Myocyte (in vitro differentiated cells): ENCODE results near the gene GOLPH3. TPM values are rescaled to one million over a fixed set of nuclear protein-coding genes. Genes with fewer than 3 reads are reported as not detected.
A peak's percentile ranks its signal among the peaks of the same experiment; 100 is the strongest.
"Not testable (repeated sequence)": the region's sequence is repeated elsewhere in the genome, so short reads cannot be mapped to it uniquely, and the experiment has no call there.

Experiments used
- DNase-seq: peaks from one replicate; pipeline ENCODE4 v3.0.0-alpha.2; 2012; ENCODE audit warnings: low read depth
- total RNA-seq: library from RNA; depleted of rRNA; stranded (reverse); fragments of >200 nt; gene quantifications from 2 replicates; pipeline ENCODE4 v1.2.3, GENCODE V29; 2014

GOLPH3 gene
- total RNA-seq, 1 donor from 2014 or later = 53.8 TPM

DNA sequence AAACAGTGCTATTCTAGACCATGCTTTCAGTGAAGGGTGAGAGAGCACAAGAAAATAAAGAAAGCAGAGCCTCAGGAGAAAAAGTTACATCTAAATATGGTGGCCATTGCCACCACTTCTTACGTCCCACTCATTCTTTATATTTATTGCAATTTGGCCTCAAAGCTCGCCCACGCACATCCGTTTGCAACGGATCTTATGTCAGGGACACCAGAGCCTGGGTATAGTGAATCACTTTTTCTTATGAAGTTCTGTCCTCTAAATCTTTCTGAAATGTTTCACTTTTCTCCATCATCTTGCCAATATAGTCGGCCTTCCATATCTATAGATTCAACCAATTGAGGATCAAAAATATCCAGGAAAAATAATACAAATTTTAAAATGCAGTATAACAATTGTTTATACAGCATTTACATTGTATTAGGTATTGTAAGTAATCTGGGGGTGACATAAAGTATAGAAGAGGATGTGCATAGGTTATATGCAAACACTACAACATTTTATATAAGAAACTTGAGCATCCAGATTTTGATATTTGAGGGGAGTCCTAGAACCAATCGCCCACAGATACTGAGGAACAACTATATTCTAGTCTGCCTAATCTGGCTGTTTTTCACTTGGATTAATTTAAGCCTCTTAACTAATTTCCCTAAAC lies 35.2 kb downstream of the GOLPH3 start:
- DNase-seq = no peak

DNA sequence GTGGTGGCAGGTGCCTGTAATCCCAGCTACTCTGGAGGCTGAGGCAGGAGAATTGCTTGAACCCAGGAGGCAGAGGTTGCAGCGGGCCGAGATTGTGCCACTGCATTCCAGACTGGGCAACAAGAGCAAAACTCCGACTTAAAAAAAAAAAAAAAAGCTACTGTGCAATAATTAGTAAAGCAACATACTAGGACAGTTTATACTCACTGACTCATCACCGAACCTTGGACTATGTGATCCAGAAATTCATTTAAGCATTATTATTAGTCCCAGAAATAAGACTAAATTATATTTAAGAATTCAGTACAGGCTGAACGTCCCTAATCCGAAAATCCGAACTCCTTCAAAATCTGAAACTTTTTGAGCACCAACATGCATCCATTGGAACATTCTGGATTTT lies 37.8 kb downstream of the GOLPH3 start:
- no peak for DNase-seq

DNA sequence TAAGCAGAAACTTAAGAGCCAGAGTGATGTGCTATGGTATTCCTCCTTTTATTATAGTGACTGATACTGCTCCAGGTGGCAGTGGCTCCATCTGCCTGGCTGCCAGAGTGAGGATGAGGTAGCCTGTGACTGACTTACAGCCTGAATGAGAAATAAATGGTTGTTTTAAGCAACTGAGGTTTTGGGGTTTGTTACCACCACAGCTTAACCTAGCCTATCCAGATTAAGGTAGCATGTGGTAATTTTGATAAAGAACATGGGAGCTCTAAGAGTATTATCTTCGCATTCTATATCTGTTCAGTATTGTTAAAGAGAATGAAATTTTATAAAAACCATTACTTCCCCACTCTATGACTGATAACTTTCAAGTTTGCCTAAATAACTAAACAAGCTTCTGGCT lies 39.0 kb downstream of the GOLPH3 start:
- DNase-seq = no peak

DNA sequence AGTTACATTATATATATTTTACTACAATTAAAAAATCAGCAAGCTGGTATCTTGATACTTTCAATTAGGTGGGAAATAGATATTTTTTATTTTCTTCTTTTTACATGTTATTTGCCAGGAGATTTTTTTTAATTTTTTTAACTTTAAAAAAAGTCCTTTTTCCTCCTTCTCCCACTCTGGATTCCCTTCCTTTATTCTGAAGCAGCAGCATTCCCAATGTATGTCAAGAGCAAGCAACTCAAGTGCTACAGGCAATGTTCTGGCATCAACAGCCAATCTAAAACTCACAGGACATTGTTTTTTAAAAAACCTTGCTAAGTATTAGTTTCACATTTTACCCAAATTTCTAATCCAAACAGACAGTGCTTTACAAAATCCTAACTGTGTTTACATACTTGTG lies 41.4 kb downstream of the GOLPH3 start:
- DNase-seq = no peak

DNA sequence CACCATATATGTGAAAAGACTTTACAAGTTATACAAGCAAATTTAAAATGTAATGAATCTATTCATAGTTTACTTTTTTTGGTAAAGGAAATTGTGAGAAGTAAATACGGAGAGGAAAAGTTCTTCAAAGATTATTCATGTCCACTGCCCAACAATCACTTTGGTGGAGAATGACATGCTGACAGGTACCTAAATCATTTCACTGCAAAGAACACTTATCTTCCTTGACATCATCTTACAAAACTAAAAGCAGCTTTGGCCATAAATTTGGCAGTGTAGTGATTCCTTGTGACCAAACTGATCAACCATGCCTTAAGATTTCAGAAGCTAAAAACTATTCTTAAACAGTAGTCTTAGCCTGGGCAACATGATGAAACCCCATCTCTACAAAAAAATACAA lies 42.5 kb downstream of the GOLPH3 start:
- DNase-seq = no peak

DNA sequence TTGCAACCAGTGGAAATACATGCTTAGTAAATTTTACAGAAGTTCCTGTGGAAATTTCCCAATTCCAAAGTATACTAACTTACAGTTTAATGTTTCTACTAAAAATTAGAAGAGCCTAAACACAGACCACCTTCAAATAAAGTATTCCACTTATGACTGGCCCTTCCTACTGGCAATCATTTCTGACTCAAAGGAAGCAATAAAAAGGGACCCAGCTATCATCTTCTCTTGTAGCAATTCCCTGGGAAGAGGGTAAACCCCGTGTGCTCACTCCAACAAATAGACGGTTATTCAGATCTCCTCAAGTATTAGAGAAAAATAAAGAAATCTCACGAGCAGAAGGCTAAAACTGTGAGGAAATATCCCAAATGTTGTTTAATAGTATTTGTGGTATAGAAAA lies 43.3 kb downstream of the GOLPH3 start:
- no peak for DNase-seq

DNA sequence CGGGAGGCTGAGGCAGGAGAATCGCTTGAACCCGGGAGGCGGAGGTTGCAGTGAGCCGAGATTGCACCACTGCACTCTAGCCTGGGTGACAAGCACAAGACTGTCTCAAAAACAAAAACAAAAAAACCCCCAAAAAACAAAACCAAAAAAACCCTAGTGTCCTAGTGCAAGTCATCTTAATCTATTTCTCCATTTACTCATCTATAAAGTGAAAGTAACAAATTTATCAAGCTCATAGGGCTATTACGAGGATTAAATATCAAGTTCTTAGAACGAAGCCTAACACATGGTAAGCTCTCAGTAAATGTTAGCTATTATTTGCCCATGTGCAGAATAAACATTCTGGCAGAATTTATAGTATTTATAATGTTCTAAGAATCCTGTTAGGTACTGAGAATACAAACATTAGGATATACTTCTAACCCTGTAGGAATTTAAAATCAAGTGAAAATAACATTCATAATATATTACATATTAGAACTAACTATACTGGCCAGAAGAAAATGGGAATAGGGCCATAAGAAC lies 45.0 kb downstream of the GOLPH3 start:
- no peak for DNase-seq

DNA sequence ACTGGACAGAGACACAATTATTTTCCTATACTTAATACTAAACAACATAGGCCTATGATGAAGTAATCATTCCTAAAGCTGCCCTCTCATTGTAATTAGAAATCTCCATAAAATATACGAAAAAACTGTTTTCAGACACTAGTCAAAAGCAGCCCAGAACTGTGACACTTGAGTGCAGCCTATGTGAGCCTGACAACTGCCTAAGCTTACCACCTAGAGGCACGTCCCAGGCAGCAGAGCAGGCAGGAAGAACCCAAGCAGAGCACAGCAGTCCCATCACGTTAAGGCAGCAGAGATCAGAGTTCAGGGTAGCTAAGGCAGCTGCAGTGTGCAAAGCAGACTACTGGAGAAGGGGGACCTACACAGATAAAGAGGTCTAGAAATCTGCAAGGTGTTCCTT lies 46.4 kb downstream of the GOLPH3 start:
- DNase-seq = no peak

DNA sequence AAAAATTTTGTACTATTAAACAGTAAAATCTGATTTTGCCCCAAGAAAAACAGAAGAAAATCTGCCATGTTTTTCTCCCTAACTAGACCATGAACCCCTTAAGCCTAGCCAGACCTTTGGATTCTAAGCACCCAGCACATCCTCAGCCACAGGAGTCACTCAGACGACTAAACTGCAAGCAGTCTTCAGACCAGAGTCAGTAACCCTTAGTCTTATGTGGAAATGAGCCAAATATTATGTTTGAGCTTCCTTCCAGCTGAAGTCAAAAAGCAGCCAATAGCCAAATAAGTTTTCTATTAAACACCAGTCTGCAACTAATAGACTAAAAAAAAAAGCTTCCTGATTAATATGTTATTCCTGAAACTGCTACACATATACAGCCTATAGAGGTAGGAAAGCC lies 47.4 kb downstream of the GOLPH3 start:
- no peak for DNase-seq

DNA sequence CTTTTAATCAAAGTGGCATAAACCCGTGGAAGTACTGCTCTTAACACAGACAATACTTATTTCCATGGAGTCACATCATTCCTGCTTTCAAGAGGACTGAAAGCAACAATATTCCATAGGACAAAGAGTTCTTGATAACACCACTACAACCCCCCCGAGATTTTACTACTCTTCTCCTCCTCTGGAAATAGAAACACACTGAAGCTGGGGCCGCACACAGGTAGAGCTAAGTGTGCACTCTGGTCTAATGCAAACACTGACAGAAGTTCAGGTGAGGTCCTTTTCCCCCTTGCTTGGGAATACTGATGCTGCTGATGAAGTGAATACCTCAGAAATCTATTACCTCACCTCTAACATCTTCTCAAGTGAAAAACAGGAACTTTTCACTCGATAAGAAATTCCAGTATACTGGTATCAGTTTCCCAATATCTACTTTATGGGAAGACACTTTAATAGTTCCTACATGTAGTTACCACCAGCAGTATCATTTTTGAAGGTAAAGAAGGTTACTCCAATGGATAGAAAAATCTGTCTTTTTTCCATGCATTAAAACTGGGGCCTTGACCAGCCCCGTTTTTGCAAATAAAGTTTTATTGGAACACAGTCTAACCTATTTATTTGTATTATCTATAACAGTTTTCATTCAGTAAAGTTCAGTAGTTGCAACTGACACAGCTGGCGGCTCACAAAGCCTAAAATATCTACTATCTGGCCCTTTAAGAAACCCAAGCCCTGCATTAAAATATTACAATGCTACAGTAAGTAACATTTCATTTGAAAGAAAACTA lies 50.0 kb downstream of the GOLPH3 start:
- DNase-seq = no peak

DNA sequence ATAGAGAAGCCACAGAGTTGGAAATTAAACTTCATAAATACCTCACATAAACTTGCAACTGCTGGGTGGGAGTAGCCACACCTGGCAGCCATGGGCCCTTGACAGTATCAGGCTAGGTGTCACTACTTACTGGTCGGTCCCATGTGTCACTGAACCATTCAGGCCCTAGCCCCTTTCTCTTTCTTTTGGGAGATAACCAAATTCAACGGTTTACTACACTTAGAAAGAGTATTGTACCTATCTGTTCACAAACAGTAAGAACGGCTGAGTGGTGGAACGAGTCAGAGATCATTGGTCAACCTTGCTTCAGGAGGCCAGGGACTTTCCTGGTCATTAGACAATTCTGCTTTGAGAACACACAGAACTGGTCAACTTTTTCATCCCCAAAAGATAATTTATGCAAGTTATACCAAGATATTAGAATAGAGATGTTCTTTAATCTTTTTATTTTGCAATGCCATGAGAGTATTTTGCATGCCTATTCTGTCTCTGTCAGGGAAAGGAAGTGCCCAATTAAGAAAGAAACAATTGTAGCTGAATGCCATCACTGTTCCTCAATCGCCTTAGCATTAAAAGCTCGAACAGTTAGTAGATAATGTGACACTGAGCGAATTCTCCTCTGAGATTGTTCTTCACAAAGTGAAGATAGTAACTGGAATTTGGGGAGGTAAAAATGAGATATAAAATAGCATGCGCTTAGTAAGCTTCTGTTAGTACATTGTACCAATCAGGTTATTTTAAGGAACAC lies 50.9 kb downstream of the GOLPH3 start:
- no peak for DNase-seq

DNA sequence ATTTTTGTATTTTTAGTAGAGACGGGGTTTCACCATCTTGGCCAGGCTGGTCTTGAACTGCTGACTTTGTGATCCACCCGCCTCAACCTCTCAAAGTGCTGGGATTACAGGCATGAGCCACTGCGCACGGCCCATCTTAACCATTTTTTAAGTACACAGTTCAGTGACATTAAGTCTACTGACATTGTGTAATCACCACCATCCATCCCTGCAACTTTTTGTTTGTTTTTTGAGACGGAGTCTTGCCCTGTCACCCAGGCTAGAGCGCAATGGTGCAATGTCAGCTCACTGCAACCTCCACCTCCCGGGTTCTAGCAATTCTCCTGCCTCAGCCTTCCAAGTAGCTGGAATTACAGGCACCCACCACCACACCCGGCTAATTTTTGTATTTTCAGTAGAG lies 55.2 kb downstream of the GOLPH3 start:
- not testable (repeated sequence) for DNase-seq

DNA sequence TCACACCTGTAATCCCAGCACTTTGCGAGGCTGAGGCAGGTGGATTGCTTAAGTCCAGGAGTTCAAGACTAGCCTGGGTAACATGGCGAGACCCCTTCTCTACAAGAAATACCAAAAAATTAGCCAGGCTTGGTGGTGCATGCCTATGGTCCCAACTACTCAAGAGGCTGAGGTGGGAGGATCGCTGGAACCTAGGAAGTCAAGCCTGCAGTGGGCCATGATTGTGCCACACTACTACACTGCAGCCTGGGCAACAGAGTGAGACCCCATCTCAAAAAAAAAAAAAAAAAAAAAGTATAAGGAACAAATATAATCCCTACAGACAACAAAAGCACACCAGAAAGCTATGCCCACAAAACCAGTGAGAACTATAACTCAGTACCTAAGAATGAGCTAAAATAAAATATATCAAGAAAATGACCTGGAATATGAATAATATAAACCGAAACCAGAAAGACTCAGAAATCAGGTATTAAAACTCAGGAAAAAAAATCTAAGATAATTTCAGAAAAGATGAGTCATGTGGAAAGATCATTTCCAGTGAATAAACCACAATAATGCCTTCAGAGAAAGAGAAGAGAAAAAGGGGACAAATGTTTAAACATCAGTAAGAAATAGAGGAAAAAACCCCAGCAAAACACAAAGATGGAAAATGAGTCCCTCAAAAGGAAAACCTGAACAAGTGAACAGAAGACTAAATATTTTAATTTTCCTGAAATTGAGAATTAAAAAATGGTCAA lies 57.4 kb downstream of the GOLPH3 start:
- peak; percentile 7 for DNase-seq

DNA sequence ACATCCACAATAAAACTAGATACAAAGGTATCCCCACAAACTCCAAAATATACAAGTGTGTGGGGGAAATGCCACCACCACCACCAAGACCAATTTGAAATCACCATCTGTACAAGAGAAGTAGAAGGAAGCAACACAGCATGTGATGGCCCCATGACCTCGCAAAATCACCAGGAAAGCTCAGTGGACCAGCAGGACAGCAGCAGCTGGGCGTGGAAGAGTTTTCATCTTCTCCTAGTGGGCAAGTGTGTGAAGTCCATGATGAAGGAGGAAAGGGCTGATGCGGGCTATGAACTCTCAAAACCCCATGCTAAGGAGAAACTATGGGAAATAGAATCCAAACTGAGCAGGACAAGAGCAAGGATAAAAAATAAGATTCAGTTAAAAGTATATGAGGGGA lies 58.1 kb downstream of the GOLPH3 start:
- DNase-seq = peak; percentile 68

DNA sequence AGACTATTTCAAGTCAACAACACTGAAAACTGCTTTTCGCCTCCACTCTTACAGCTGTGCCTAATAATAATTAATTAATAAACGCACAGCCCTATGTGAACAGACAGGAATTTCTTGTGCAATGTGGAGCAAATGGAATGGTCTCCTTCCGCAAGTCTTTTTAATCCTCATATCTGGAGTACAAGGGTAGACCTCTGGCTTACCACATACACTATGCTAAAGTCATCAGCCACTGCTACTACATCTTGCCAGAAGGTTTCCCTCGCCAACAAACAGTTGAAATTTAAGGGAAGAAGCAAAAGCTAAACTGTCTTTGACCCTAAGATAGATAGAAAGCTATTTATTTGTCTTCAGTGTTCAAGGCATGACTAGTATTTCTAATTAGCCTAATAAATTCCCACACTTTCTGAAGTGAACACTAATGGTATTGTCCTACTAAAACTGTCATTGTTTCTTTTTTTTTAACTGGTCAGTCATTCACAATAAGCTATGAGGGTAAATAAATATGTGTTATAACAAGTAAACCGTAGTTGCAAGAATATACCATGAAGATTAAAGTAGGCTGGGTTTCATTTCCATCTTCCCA lies 63.9 kb downstream of the GOLPH3 start:
- no peak for DNase-seq

DNA sequence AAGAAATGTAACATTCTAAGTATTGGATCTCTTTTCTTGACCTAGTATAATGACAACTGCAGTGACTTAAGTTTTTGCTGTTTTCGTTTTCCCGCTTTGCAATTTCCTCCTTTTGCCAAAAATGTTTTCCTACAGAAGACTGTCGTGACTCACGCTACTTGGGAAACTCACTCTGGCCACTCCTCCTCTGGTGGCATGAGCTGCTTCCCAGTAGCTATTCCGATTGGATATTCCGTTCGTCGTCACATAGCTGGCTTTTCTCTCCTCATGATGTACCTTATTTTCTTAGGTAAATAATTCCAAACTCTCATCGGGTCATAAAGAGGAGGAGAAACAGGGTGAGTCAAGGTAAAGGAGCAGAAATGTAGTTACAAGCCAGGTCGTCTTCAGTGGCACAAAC lies 64.9 kb downstream of the GOLPH3 start:
- no peak for DNase-seq

DNA sequence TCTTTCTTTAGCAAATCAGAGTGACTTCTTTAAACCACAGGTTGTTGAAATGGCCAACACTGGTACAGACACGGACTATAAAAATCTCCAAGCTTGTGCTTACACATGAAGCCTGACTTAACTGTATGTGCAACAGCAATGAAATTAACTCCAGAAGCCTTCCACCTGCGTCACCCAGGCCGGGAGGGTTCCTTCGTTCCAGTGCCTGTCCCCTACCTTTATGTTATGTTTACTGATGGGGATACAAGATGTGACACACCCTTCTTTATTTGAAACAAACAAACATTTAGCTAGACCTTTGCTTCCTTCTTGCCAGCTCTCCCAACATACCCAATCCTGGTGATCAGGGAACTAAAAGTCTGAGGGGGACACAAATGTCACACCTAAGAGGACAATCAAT lies 66.0 kb downstream of the GOLPH3 start:
- DNase-seq = no peak

DNA sequence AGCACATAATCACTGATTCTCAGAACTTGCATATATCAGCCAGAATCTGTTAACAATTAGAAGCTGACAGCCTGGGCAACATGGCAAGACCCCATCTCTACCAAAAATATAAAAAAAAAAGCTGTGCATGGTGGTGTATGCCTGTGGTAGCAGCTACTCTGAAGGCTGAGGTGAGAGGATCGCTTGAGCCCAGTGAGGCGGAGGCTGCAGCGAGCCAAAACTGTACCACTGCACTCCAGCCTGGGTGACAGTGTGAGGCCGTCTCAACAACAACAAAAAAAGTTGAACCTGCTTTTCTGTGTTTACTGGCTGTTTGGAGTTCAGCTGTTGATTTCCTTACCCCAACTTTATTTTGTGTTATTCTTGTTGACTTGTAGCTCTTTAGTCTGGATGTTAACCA lies 66.8 kb downstream of the GOLPH3 start:
- no peak for DNase-seq

DNA sequence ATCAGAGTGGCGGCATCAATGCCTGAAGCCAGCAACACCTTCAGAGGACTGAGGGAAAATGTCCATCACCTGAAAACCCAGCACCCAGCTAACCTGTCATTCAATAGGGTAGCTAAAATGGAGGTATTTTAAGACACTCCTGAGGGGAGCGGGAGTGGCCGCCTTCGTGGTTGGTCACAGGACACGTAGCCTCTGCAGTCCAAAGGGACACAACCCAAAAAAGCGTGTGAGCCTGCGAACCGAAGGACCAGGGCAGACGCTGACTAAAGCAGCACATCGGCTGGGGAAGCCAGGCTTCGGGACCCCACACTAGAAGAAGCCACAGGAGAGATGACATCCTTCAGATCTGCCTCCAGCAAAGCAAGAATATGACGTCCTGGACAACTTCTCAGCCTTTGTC lies 70.6 kb downstream of the GOLPH3 start:
- no peak for DNase-seq

DNA sequence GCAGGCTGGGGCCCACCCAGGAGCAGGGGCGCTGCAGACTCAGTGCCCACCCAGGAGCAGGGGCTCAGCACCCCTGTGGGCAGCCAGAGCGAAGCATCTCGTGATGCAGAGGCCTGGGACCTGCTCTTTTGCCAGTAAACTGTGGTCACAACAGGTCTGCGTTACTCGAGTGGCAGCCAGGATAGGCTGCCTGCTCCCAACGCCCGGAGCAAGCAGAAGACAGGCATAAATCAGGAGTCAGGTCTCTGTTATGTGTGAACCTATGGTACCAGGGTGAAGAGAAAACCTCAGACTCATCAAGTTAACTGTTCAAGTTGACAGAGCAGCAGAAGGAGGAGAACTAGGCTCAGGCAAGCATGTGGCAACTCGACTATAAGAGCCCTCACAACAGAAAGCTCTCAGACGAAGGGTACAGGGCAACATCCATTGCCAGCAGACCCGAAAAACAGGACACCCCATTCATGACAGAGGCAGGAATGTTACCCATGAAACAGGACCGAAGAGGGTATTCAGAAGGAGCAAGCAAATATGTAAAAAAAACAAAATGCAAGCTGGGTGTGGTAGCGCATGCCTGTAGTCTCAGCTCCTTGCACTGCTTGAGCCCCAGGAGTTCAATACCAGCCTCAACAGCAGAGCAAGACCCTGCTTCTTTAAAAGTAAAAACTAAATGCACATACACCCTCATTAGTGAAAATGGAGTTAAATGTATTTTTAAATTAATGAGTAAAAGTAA lies 71.7 kb downstream of the GOLPH3 start:
- no peak for DNase-seq
